ENCODE measurements around the gene AP3D1. TPM values are rescaled to one million over a fixed set of nuclear protein-coding genes. Genes with fewer than 3 reads are reported as not detected.

The AP3D1 gene
- total RNA-seq, 1 donor from 2014 or later: 84.2 TPM

- ATAC-seq: no peak
Observed at GRCh38 chr19:2126879-2127518, 24.4 kb downstream of the AP3D1 start.

GRCh38 chr19:2123682-2124387 lies 27.5 kb downstream of the AP3D1 start:
- ATAC-seq: no peak

GRCh38 chr19:2122982-2123381 lies 28.4 kb downstream of the AP3D1 start:
- no peak for ATAC-seq

GRCh38 chr19:2122251-2122650 lies 29.1 kb downstream of the AP3D1 start:
- no peak for ATAC-seq

- no peak for ATAC-seq
Observed at GRCh38 chr19:2121416-2122051, 29.8 kb downstream of the AP3D1 start.

GRCh38 chr19:2120821-2121220 lies 30.5 kb downstream of the AP3D1 start:
- no peak for ATAC-seq

GRCh38 chr19:2119921-2120785 lies 31.2 kb downstream of the AP3D1 start:
- ATAC-seq: no peak

GRCh38 chr19:2118438-2118837 lies 32.9 kb downstream of the AP3D1 start:
- ATAC-seq: no peak

GRCh38 chr19:2117215-2117960 lies 34.0 kb downstream of the AP3D1 start:
- ATAC-seq: no peak

GRCh38 chr19:2116507-2116906 lies 34.9 kb downstream of the AP3D1 start:
- ATAC-seq: no peak

GRCh38 chr19:2115911-2116426 lies 35.4 kb downstream of the AP3D1 start:
- no peak for ATAC-seq

- no peak for ATAC-seq
Observed at GRCh38 chr19:2115324-2115723, 36.0 kb downstream of the AP3D1 start.

GRCh38 chr19:2114821-2115220 lies 36.5 kb downstream of the AP3D1 start:
- ATAC-seq: no peak

- ATAC-seq: no peak
Observed at GRCh38 chr19:2114218-2114617, 37.1 kb downstream of the AP3D1 start.

GRCh38 chr19:2113439-2114211 lies 37.7 kb downstream of the AP3D1 start:
- peak; percentile 56 for ATAC-seq

GRCh38 chr19:2112516-2113320 lies 38.6 kb downstream of the AP3D1 start:
- ATAC-seq: no peak

GRCh38 chr19:2111886-2112285 lies 39.5 kb downstream of the AP3D1 start:
- ATAC-seq: no peak

GRCh38 chr19:2111425-2111824 lies 39.9 kb downstream of the AP3D1 start:
- no peak for ATAC-seq

- no peak for ATAC-seq
Observed at GRCh38 chr19:2110822-2111221, 40.5 kb downstream of the AP3D1 start.
